Mucosa of rectum (tissue), 2 donors: ENCODE measurements around the gene TEX53.

Experiments
- H3K27ac ChIP-seq, 2 donors: one replicate each; pipeline ENCODE4 v1.7.0; 2013; ENCODE audit warnings: inconsistent platforms in 2 of 2, low read depth in 2 of 2, low read length in 2 of 2
- H3K27me3 ChIP-seq, 2 donors: one replicate each; pipeline ENCODE4 v1.7.0; 2013; ENCODE audit warnings: low read length in 2 of 2; ENCODE audit not compliant: control insufficient read depth in 2 of 2, insufficient read depth in 2 of 2
- H3K36me3 ChIP-seq, 2 donors: one replicate each; pipeline ENCODE4 v1.7.0; 2013; ENCODE audit warnings: low read length in 2 of 2; ENCODE audit not compliant: control insufficient read depth in 2 of 2, insufficient read depth in 2 of 2
- H3K4me1 ChIP-seq, 2 donors: one replicate each; pipeline ENCODE4 v1.7.0; 2013; ENCODE audit warnings: low read length in 2 of 2, mild to moderate bottlenecking in 1 of 2; ENCODE audit not compliant: control insufficient read depth in 2 of 2, insufficient read depth in 2 of 2
- H3K4me3 ChIP-seq, 2 donors: one replicate each; pipeline ENCODE4 v1.7.0; 2013; ENCODE audit warnings: low read length in 2 of 2
- H3K9ac ChIP-seq, 2 donors: one replicate each; pipeline ENCODE4 v1.7.0; 2013; ENCODE audit warnings: low read length in 2 of 2, low read depth in 1 of 2, mild to moderate bottlenecking in 1 of 2
- H3K9me3 ChIP-seq, 2 donors: one replicate each; pipeline ENCODE4 v1.7.0; 2013; ENCODE audit warnings: low read length in 2 of 2; ENCODE audit not compliant: control insufficient read depth in 2 of 2
- donor health status: healthy.
- donor health status: Normal muscosa, but diverticular disease.

The TEX53 gene

GRCh38 chr9:114621561-114621960, 36.0 kb downstream of the TEX53 start:
- Histone ChIP-seq H3K36me3 (peaks cover 2 to 4% of the 10 kb centered on the region in 2 donors), H3K4me1 (peaks cover 7 to 10% of the 10 kb centered on the region in 2 donors), H3K9ac (no peak overlapping the region), H3K27ac (no peak overlapping the region), H3K4me3 (no peak overlapping the region), H3K27me3 (no peaks in the 10 kb centered on the region), H3K9me3 (no peaks in the 10 kb centered on the region)

- Histone ChIP-seq H3K4me3 (peak overlapping the region; percentile 41 to 49), H3K27me3 (no peaks in the 10 kb centered on the region), H3K4me1 (peaks cover 7 to 10% of the 10 kb centered on the region in 2 donors), H3K36me3 (peaks cover 0 to 2% of the 10 kb centered on the region in 2 donors), H3K27ac (peak overlapping the region; percentile 65 to 73), H3K9ac (peak overlapping the region; percentile 18 to 36), H3K9me3 (no peaks in the 10 kb centered on the region)
Measured at GRCh38 chr9:114619191-114619761, 38.3 kb downstream of the TEX53 start.

- H3K9ac ChIP-seq = no peak overlapping the region
- H3K4me3 ChIP-seq = no peak overlapping the region
- H3K4me1 ChIP-seq = peaks cover 17 to 21% of the 10 kb centered on the region in 2 donors
- H3K9me3 ChIP-seq = no peaks in the 10 kb centered on the region
- no peaks in the 10 kb centered on the region for H3K27me3 ChIP-seq
- H3K27ac ChIP-seq = peak overlapping the region; percentile 62 to 63
- H3K36me3 ChIP-seq = peaks cover 0 to 2% of the 10 kb centered on the region in 2 donors
Measured at GRCh38 chr9:114616684-114617520, 40.7 kb downstream of the TEX53 start.

- Histone ChIP-seq H3K27ac (no peak overlapping the region), H3K4me1 (peaks cover 17 to 26% of the 10 kb centered on the region in 2 donors), H3K27me3 (no peaks in the 10 kb centered on the region), H3K9ac (no peak overlapping the region), H3K4me3 (no peak overlapping the region), H3K36me3 (no peaks in the 10 kb centered on the region), H3K9me3 (no peaks in the 10 kb centered on the region)
Measured at GRCh38 chr9:114614373-114614772, 43.2 kb downstream of the TEX53 start.

GRCh38 chr9:114613919-114614318, 43.7 kb downstream of the TEX53 start:
- Histone ChIP-seq H3K9me3 (no peaks in the 10 kb centered on the region), H3K9ac (no peak overlapping the region), H3K4me1 (peaks cover 17 to 22% of the 10 kb centered on the region in 2 donors), H3K27ac (no peak overlapping the region), H3K36me3 (no peaks in the 10 kb centered on the region), H3K27me3 (no peaks in the 10 kb centered on the region), H3K4me3 (no peak overlapping the region)

GRCh38 chr9:114613087-114613486, 44.5 kb downstream of the TEX53 start:
- no peaks in the 10 kb centered on the region for H3K27me3 ChIP-seq
- no peaks in the 10 kb centered on the region for H3K9me3 ChIP-seq
- H3K36me3 ChIP-seq = no peaks in the 10 kb centered on the region
- peak overlapping the region in 1 of 2 donors; percentile 79 for H3K4me3 ChIP-seq
- H3K9ac ChIP-seq = peak overlapping the region in 1 of 2 donors; percentile 82
- H3K27ac ChIP-seq = peak overlapping the region; percentile 38 to 87
- H3K4me1 ChIP-seq = peaks cover 17 to 21% of the 10 kb centered on the region in 2 donors

GRCh38 chr9:114612272-114612923, 45.2 kb downstream of the TEX53 start:
- Histone ChIP-seq H3K9ac (peak overlapping the region; percentile 43 to 82), H3K4me1 (peaks cover 14 to 21% of the 10 kb centered on the region in 2 donors), H3K36me3 (no peaks in the 10 kb centered on the region), H3K9me3 (no peaks in the 10 kb centered on the region), H3K27ac (peak overlapping the region; percentile 85 to 87), H3K27me3 (no peaks in the 10 kb centered on the region), H3K4me3 (peak overlapping the region; percentile 79)

GRCh38 chr9:114611516-114612271, 45.9 kb downstream of the TEX53 start:
- no peaks in the 10 kb centered on the region for H3K36me3 ChIP-seq
- no peaks in the 10 kb centered on the region for H3K27me3 ChIP-seq
- peaks cover 13 to 18% of the 10 kb centered on the region in 2 donors for H3K4me1 ChIP-seq
- peak overlapping the region; percentile 43 to 82 for H3K9ac ChIP-seq
- no peaks in the 10 kb centered on the region for H3K9me3 ChIP-seq
- H3K27ac ChIP-seq = peak overlapping the region; percentile 85 to 87
- H3K4me3 ChIP-seq = peak overlapping the region; percentile 79

- H3K36me3 ChIP-seq = no peaks in the 10 kb centered on the region
- H3K4me1 ChIP-seq = peaks cover 13 to 18% of the 10 kb centered on the region in 2 donors
- H3K4me3 ChIP-seq = no peak overlapping the region
- no peak overlapping the region for H3K27ac ChIP-seq
- H3K9me3 ChIP-seq = no peaks in the 10 kb centered on the region
- H3K9ac ChIP-seq = no peak overlapping the region
- H3K27me3 ChIP-seq = no peaks in the 10 kb centered on the region
Measured at GRCh38 chr9:114608525-114608796, 49.1 kb downstream of the TEX53 start.
